Endothelial cell of umbilical vein (primary cell): ENCODE measurements around the gene SH3RF1. TPM values are rescaled to one million over a fixed set of nuclear protein-coding genes. Genes with fewer than 3 reads are reported as not detected.

Experiments used
- BruUV-seq: library from RNA; stranded (reverse); fragments of 400-500 nt; replicated peaks from 2 replicates; lab custom pipeline; 2021; lab: Mats Ljungman, UMichigan
- CTCF ChIA-PET: fragments of 300-600, 350-600 bp; sonication (Branson Sonifier 250); formaldehyde crosslinking; loops from one replicate; lab custom pipeline; 2021; ENCODE audit warnings: antibody characterized with exemption, inconsistent platforms; lab: Charles Lee
- POLR2A ChIA-PET: fragments of 300-600, 350-600 bp; sonication (Branson Sonifier 250); formaldehyde crosslinking; loops from one replicate; lab custom pipeline; 2021; ENCODE audit warnings: antibody characterized with exemption, inconsistent platforms; lab: Charles Lee
- DNase-seq: peaks from one replicate; pipeline ENCODE4 v3.0.0-alpha.2; 2011; ENCODE audit warnings: low read depth, low spot score
- FAIRE-seq: peaks from 2 replicates; lab custom pipeline; 2011; peaks lifted over from hg19 to GRCh38; lab: Jason Lieb, UNC
- H2AFZ ChIP-seq: 2 replicates; pipeline ENCODE4 v1.6.0; 2012; ENCODE audit warnings: low read depth, low read length, control low read depth, inconsistent platforms
- H3K27ac ChIP-seq: 2 replicates; pipeline ENCODE4 v1.5.1; 2011; ENCODE audit warnings: low read depth, mild to moderate bottlenecking, control low read depth, low read length, moderate library complexity; ENCODE audit not compliant: insufficient read depth
- H3K27me3 ChIP-seq, 2 experiments: 2 replicates each; pipeline versions ENCODE4 v1.6.0 to v1.6.1; 2011; ENCODE audit warnings: low read length in 2 of 2, mixed read lengths in 1 of 2; ENCODE audit not compliant: control insufficient read depth in 2 of 2, insufficient read depth in 2 of 2
- H3K36me3 ChIP-seq, 2 experiments: 2 replicates in 1 of 2; 3 replicates in 1 of 2; pipeline ENCODE4 v1.5.1; 2011; ENCODE audit warnings: low read length in 2 of 2, mild to moderate bottlenecking in 1 of 2, moderate library complexity in 1 of 2; ENCODE audit not compliant: control insufficient read depth in 2 of 2, insufficient read depth in 2 of 2; ENCODE audit errors: extremely low read depth in 1 of 2
- H3K4me1 ChIP-seq: 3 replicates; pipeline ENCODE4 v1.5.1; 2011; ENCODE audit warnings: mild to moderate bottlenecking, low read length; ENCODE audit not compliant: control insufficient read depth, insufficient read depth; ENCODE audit errors: extremely low read depth
- H3K4me2 ChIP-seq: 2 replicates; pipeline ENCODE4 v1.6.1; 2011; ENCODE audit warnings: low read length, control low read depth, mixed read lengths; ENCODE audit not compliant: insufficient read depth
- H3K4me3 ChIP-seq, 3 experiments: fragments of 200-600 bp in 1 of 3; sonication (generic), shearing (Covaris generic) in 1 of 3; replicated peaks in 1 of 3; 2 replicates each; pipeline ENCODE4 v1.5.1; 2011 to 2016; ENCODE audit warnings: control low read depth in 3 of 3, low read length in 3 of 3, mild to moderate bottlenecking in 2 of 3, inconsistent platforms in 1 of 3, low read depth in 1 of 3, moderate library complexity in 1 of 3; ENCODE audit not compliant: insufficient read depth in 1 of 3
- H3K79me2 ChIP-seq: 2 replicates; pipeline ENCODE4 v1.6.0; 2012; ENCODE audit warnings: low read length, inconsistent platforms; ENCODE audit not compliant: control insufficient read depth, insufficient read depth
- H3K9ac ChIP-seq: replicated peaks from 2 replicates; pipeline ENCODE3; 2011; ENCODE audit warnings: low read length, control low read depth; ENCODE audit not compliant: insufficient read depth; ENCODE audit errors: extremely low read depth
- H3K9me1 ChIP-seq: replicated peaks from 3 replicates; pipeline ENCODE4 v1.6.0; 2011; ENCODE audit warnings: mild to moderate bottlenecking, low read length; ENCODE audit not compliant: control insufficient read depth, insufficient read depth; ENCODE audit errors: extremely low read depth
- H3K9me3 ChIP-seq: replicated peaks from 2 replicates; pipeline ENCODE4 v1.5.1; 2012; ENCODE audit warnings: low read length, inconsistent platforms; ENCODE audit not compliant: control insufficient read depth, insufficient read depth
- H4K20me1 ChIP-seq: replicated peaks from 2 replicates; pipeline ENCODE3; 2011; ENCODE audit warnings: mild to moderate bottlenecking, low read length; ENCODE audit not compliant: control insufficient read depth, insufficient read depth; ENCODE audit errors: extremely low read depth
- CTCF ChIP-seq, 2 donors: IDR thresholded peaks; 1 replicate in 1 of 2; 2 replicates in 1 of 2; pipeline ENCODE4 v1.5.1; 2011; ENCODE audit warnings: low read length in 2 of 2, mild to moderate bottlenecking in 2 of 2, moderate library complexity in 2 of 2, control low read depth in 1 of 2, inconsistent platforms in 1 of 2, low read depth in 1 of 2; ENCODE audit not compliant: insufficient read depth in 1 of 2; ENCODE audit errors: extremely low read depth in 1 of 2
- EZH2 ChIP-seq: IDR thresholded peaks from 2 replicates; pipeline ENCODE4 v1.6.1; 2012; ENCODE audit warnings: borderline replicate concordance, low read depth, mild to moderate bottlenecking, moderate library complexity, low read length, inconsistent platforms; ENCODE audit not compliant: severe bottlenecking
- FOS ChIP-seq: IDR thresholded peaks from 2 replicates; pipeline ENCODE4 v1.6.1; 2011; ENCODE audit warnings: mild to moderate bottlenecking, low read length, moderate library complexity, borderline replicate concordance; ENCODE audit not compliant: insufficient read depth
- GATA2 ChIP-seq: IDR thresholded peaks from 2 replicates; pipeline ENCODE4 v1.7.0; 2011; ENCODE audit warnings: low read depth, mild to moderate bottlenecking, moderate library complexity, mixed read lengths, low read length; ENCODE audit not compliant: insufficient read length, insufficient read depth
- JUN ChIP-seq: IDR thresholded peaks from 2 replicates; pipeline ENCODE4 v1.6.1; 2011; ENCODE audit warnings: borderline replicate concordance, low read depth; ENCODE audit not compliant: insufficient read length, insufficient read depth
- MYC ChIP-seq: IDR thresholded peaks from one replicate; pipeline ENCODE4 v1.6.1; 2011; ENCODE audit warnings: mild to moderate bottlenecking, low read depth, low read length
- POLR2A ChIP-seq: IDR thresholded peaks from 2 replicates; pipeline ENCODE4 v1.6.1; 2012; ENCODE audit warnings: low read depth, mild to moderate bottlenecking, control low read depth, low read length
- POLR2AphosphoS5 ChIP-seq: IDR thresholded peaks from 2 replicates; pipeline ENCODE4 v1.6.1; 2012; ENCODE audit warnings: low read depth, mild to moderate bottlenecking, control low read depth, low read length, moderate library complexity; ENCODE audit not compliant: insufficient read depth
- dilution Hi-C: fragments of 300-500 bp; cut with MboI; formaldehyde crosslinking; loops from one replicate; pipeline ENCODE4 v1.15.0; 2019; ENCODE audit warnings: low sequenced_read_pairs; ENCODE audit not compliant: extremely low pct_ligation_motif_present
- intact Hi-C: fragments of 100-400 bp; cut with micrococcal nuclease; formaldehyde crosslinking; loops from one replicate; pipeline ENCODE4 v1.10.0; 2022
- polyA plus RNA-seq, 4 experiments: library from polyadenylated mRNA; depleted of rRNA in 3 of 4; stranded (reverse) in 3 of 4; unstranded in 1 of 4; fragments of >200 nt; gene quantifications; 2 replicates each; pipeline versions ENCODE4 v1.2.1 to v1.2.3, GENCODE V29; 2011 to 2012; ENCODE audit warnings: missing spikeins in 1 of 4
- total RNA-seq: library from RNA; stranded (reverse); gene quantifications from 2 replicates; pipeline ENCODE4 v1.2.3, GENCODE V29; 2021
- TF ChIP-seq, protein P1 (sequence below): IDR thresholded peaks from 2 replicates; pipeline ENCODE4 v1.6.1; 2011; ENCODE audit not compliant: insufficient read depth, insufficient read length

The SH3RF1 gene
- total and polyA plus RNA-seq, 2 donors (not counting 3 experiments of a cell fraction or from before 2014, with no cell fraction given): 16.2 to 24.9 TPM

- ChIA-PET POLR2A (no interaction called here), CTCF (interaction anchor here (1.0 to 1.5 kb wide), 5 partner anchors 11 to 219 kb away, joined by 3 to 4 read pairs (median 3); no protein-coding TSS in a partner anchor)
- no peaks in the 10 kb centered on the region for H3K9me3 ChIP-seq
- TF ChIP-seq GATA2: no peak
- peak; percentile 30 for TF ChIP-seq FOS
- TF ChIP-seq, protein P1, sequence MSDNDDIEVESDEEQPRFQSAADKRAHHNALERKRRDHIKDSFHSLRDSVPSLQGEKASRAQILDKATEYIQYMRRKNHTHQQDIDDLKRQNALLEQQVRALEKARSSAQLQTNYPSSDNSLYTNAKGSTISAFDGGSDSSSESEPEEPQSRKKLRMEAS: no peak
- intact Hi-C loops (no loop called here), dilution Hi-C loops (no loop called here)
- peaks cover 21% of the 10 kb centered on the region for H3K4me1 ChIP-seq
- BruUV-seq: no TSS peak
- no peaks in the 10 kb centered on the region for H3K27me3 ChIP-seq
- peak; percentile 88 for FAIRE-seq
- H3K4me2 ChIP-seq: no peak overlapping the region
- peaks cover 0 to 2% of the 10 kb centered on the region in 2 experiments for H3K36me3 ChIP-seq
- no peaks in the 10 kb centered on the region for H3K9me1 ChIP-seq
- H3K4me3 ChIP-seq: no peak overlapping the region
- H3K27ac ChIP-seq: no peak overlapping the region
- H3K79me2 ChIP-seq: peaks cover 96% of the 10 kb centered on the region
- DNase-seq: peak; percentile 67
- no peaks in the 10 kb centered on the region for H4K20me1 ChIP-seq
- H2AFZ ChIP-seq: no peak overlapping the region
- peak overlapping the region; percentile 47 for H3K9ac ChIP-seq
Measured at GRCh38 chr4:169243825-169244609, 26.7 kb downstream of the SH3RF1 start.

DNA sequence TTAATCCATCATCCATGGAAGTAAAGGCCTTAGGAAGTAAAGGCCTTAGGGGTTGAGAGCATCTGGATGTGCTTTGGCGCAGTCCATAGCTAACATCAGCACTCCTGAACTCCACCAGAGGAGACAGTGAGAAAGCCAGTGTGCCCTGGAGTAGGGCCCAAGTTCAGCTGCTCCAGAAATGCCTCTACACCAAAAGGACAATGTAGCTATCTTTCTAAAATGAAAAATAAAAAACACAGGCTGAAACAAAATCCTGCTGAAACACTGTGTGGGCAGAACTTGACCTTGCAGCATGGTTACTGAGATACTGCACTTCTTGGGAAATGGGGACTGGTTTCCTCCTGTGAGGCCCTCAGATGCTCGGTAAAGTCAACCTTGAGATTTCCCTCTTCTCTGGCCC, 29.3 kb downstream of the SH3RF1 start:
- BruUV-seq: no TSS peak
- Histone ChIP-seq H3K36me3 (peaks cover 0 to 2% of the 10 kb centered on the region in 2 experiments), H3K79me2 (peaks cover 96% of the 10 kb centered on the region), H3K4me1 (peaks cover 39% of the 10 kb centered on the region), H3K4me3 (no peak overlapping the region), H4K20me1 (peaks cover 3% of the 10 kb centered on the region), H3K9me1 (no peaks in the 10 kb centered on the region), H3K27me3 (no peaks in the 10 kb centered on the region), H3K27ac (no peak overlapping the region), H3K4me2 (no peak overlapping the region), H3K9ac (no peak overlapping the region), H3K9me3 (no peaks in the 10 kb centered on the region), H2AFZ (no peak overlapping the region)
- DNase-seq (no peak), FAIRE-seq (no peak)
- dilution Hi-C loops (no loop called here), intact Hi-C loops (no loop called here)
- POLR2A ChIA-PET: no interaction called here
- CTCF ChIA-PET: interaction anchor here (1.0 kb wide), 1 partner anchor 29 kb away, joined by 3 read pairs; no protein-coding TSS in a partner anchor
- no peak for TF ChIP-seq POLR2AphosphoS5
- TF ChIP-seq FOS: no peak
- no peak for TF ChIP-seq JUN
- no peak for TF ChIP-seq POLR2A
- no peak for TF ChIP-seq EZH2
- TF ChIP-seq GATA2: no peak
- no peak for TF ChIP-seq MYC
- TF ChIP-seq, protein P1: no peak
- TF ChIP-seq CTCF (IDR thresholded peaks at IDR 0.05; ENCODE audit: extremely low read depth in 1 of 2, insufficient read depth in 1 of 2, low read depth in 1 of 2, low read length in 2 of 2): no peak
